A549 (cell line): ENCODE measurements around the gene PKDREJ. TPM values are rescaled to one million over a fixed set of nuclear protein-coding genes. Genes with fewer than 3 reads are reported as not detected.

ENCODE experiments used
- ATAC-seq, 2 experiments: fragments of 200-7000 bp in 1 of 2; fragments of >200 bp in 1 of 2; cut with Nextera tagmentation in 1 of 2; cut with Tn5 transposase in 1 of 2; 3 replicates each; pipeline versions ENCODE4 v1.8.0 to v1.9.1; 2018 to 2020; ENCODE audit warnings: mild to moderate bottlenecking in 1 of 2, moderate library complexity in 1 of 2
- CTCF ChIA-PET: fragments of 300-600 bp; sonication (Branson Sonifier 250); formaldehyde crosslinking; extraction: SDS; loops from one replicate; lab custom pipeline; 2021; ENCODE audit warnings: antibody characterized with exemption, inconsistent platforms; lab: Yijun Ruan, JAX
- POLR2A ChIA-PET: fragments of 350-600 bp; formaldehyde crosslinking; extraction: SDS; loops from one replicate; lab custom pipeline; 2021; ENCODE audit warnings: antibody characterized with exemption, inconsistent platforms; lab: Yijun Ruan, JAX
- DNase-seq, 2 experiments: peaks; one replicate each; pipeline versions ENCODE4 v3.0.0 to v3.0.0-alpha.2; 2011 to 2016; ENCODE audit warnings: low read depth in 1 of 2, low spot score in 1 of 2
- FAIRE-seq: peaks from 2 replicates; lab custom pipeline; 2011; peaks lifted over from hg19 to GRCh38; lab: Jason Lieb, UNC
- H3K27ac ChIP-seq, 2 experiments: fragments of >200 bp; sonication (Bioruptor Twin); formaldehyde crosslinking; 3 replicates each; pipeline ENCODE4 v1.5.1; 2016 to 2017
- H3K4me1 ChIP-seq: fragments of >200 bp; sonication (Bioruptor Twin); formaldehyde crosslinking; 3 replicates; pipeline ENCODE4 v1.6.1; 2016
- H3K4me2 ChIP-seq: fragments of >200 bp; sonication (Bioruptor Twin); formaldehyde crosslinking; 3 replicates; pipeline ENCODE4 v1.6.1; 2016
- H3K4me3 ChIP-seq: fragments of >200 bp; sonication (Bioruptor Twin); formaldehyde crosslinking; 3 replicates; pipeline ENCODE4 v1.5.1; 2016
- H3K9me3 ChIP-seq: fragments of >200 bp; sonication (Bioruptor Twin); formaldehyde crosslinking; 3 replicates; pipeline ENCODE4 v1.6.1; 2016
- BCL3 ChIP-seq: fragments of >200 bp; sonication (Bioruptor Twin); formaldehyde crosslinking; IDR thresholded peaks from 3 replicates; pipeline ENCODE4 v1.6.1; 2016
- CBX8 ChIP-seq: fragments of 200-600 bp; sonication (generic); IDR thresholded peaks from 2 replicates; pipeline ENCODE4 v1.6.1; 2016
- CHD2 ChIP-seq: fragments of 150-350 bp; IDR thresholded peaks from 2 replicates; pipeline ENCODE4 v1.6.1; 2014; ENCODE audit warnings: low read length; ENCODE audit not compliant: partially characterized antibody
- CHD4 ChIP-seq: fragments of 200-600 bp; sonication (generic); IDR thresholded peaks from 2 replicates; pipeline ENCODE4 v1.6.1; 2016; ENCODE audit warnings: antibody characterized with exemption, mild to moderate bottlenecking, borderline replicate concordance
- CTCF ChIP-seq: fragments of >200 bp; sonication (Bioruptor Twin); formaldehyde crosslinking; IDR thresholded peaks from 3 replicates; pipeline ENCODE4 v1.5.1; 2016
- EP300 ChIP-seq, 2 experiments: fragments of >200 bp; sonication (Bioruptor Twin); formaldehyde crosslinking; IDR thresholded peaks; 2 replicates in 1 of 2; 3 replicates in 1 of 2; pipeline ENCODE4 v1.6.1; 2016 to 2017
- FOSB ChIP-seq: fragments of 250-450 bp; sonication (Bioruptor Pico); IDR thresholded peaks from 2 replicates; pipeline ENCODE4 v1.5.0; 2020; ENCODE audit warnings: mild to moderate bottlenecking, moderate library complexity
- FOSL2 ChIP-seq, 2 experiments: fragments of 450-650 bp in 1 of 2; fragments of >200 bp in 1 of 2; sonication (Bioruptor Twin) in 1 of 2; formaldehyde crosslinking; IDR thresholded peaks; 2 replicates each; pipeline versions ENCODE4 v1.5.0 to v1.6.1; 2016 to 2020; ENCODE audit warnings: mild to moderate bottlenecking in 1 of 2, moderate library complexity in 1 of 2
- FOXS1 ChIP-seq: fragments of 250-450 bp; sonication (Bioruptor Pico); IDR thresholded peaks from 2 replicates; pipeline ENCODE4 v1.5.0; 2020; ENCODE audit warnings: mild to moderate bottlenecking, moderate library complexity
- GATA3 ChIP-seq: IDR thresholded peaks from 2 replicates; pipeline ENCODE4 v1.6.1; 2012; ENCODE audit warnings: borderline replicate concordance
- HDAC2 ChIP-seq: fragments of 200-600 bp; sonication (generic); IDR thresholded peaks from 2 replicates; pipeline ENCODE4 v1.6.1; 2016
- HES2 ChIP-seq: fragments of >200 bp; sonication (Bioruptor Twin); formaldehyde crosslinking; IDR thresholded peaks from 2 replicates; pipeline ENCODE4 v1.6.1; 2016
- HOXA7 ChIP-seq: fragments of 250-450 bp; sonication (Bioruptor Pico); IDR thresholded peaks from 2 replicates; pipeline ENCODE4 v1.5.0; 2020; ENCODE audit warnings: mild to moderate bottlenecking, moderate library complexity
- JUN ChIP-seq, 2 experiments: fragments of >200 bp; sonication (Bioruptor Twin); formaldehyde crosslinking; IDR thresholded peaks; 2 replicates in 1 of 2; 3 replicates in 1 of 2; pipeline ENCODE4 v1.6.1; 2016 to 2017
- JUNB ChIP-seq: fragments of >200 bp; sonication (Bioruptor Twin); formaldehyde crosslinking; IDR thresholded peaks from 2 replicates; pipeline ENCODE4 v1.6.1; 2016
- KDM1A ChIP-seq: fragments of 200-600 bp; sonication (generic); IDR thresholded peaks from 2 replicates; pipeline ENCODE4 v1.6.1; 2016; ENCODE audit warnings: low read depth, mild to moderate bottlenecking
- KDM5A ChIP-seq: fragments of 200-600 bp; sonication (generic); IDR thresholded peaks from 2 replicates; pipeline ENCODE4 v1.6.1; 2016; ENCODE audit warnings: antibody characterized with exemption, mild to moderate bottlenecking
- MYC ChIP-seq: IDR thresholded peaks from 2 replicates; pipeline ENCODE4 v1.6.1; 2012; ENCODE audit warnings: mild to moderate bottlenecking, inconsistent platforms, low read length, improper control_type of control experiment, borderline replicate concordance
- NFE2L2 ChIP-seq: fragments of 150-350 bp; conservative IDR thresholded peaks from 2 replicates; pipeline ENCODE4 v1.6.1; 2014; ENCODE audit warnings: low read length
- NR3C1 ChIP-seq: fragments of >200 bp; sonication (Bioruptor Twin); formaldehyde crosslinking; IDR thresholded peaks from 3 replicates; pipeline ENCODE4 v1.6.1; 2017
- PHF8 ChIP-seq: fragments of 200-600 bp; sonication (generic); IDR thresholded peaks from 2 replicates; pipeline ENCODE4 v1.6.1; 2016; ENCODE audit warnings: low read depth, mild to moderate bottlenecking, antibody characterized with exemption, moderate library complexity, borderline replicate concordance
- POLR2A ChIP-seq: IDR thresholded peaks from 2 replicates; pipeline ENCODE4 v1.6.1; 2012; ENCODE audit warnings: mild to moderate bottlenecking, low read length
- POLR2AphosphoS2 ChIP-seq: conservative IDR thresholded peaks from 2 replicates; pipeline ENCODE4 v1.6.1; 2012; ENCODE audit warnings: low read length, improper control_type of control experiment, inconsistent platforms
- RARB ChIP-seq: fragments of 250-450 bp; sonication (Bioruptor Pico); IDR thresholded peaks from 2 replicates; pipeline ENCODE4 v1.8.0; 2021; ENCODE audit warnings: mild to moderate bottlenecking, moderate library complexity
- RCOR1 ChIP-seq: fragments of 150-350 bp; IDR thresholded peaks from 2 replicates; pipeline ENCODE4 v1.6.1; 2014; ENCODE audit warnings: antibody characterized with exemption, low read length, low read depth
- SMC3 ChIP-seq: fragments of >200 bp; sonication (Bioruptor Twin); formaldehyde crosslinking; IDR thresholded peaks from 3 replicates; pipeline ENCODE4 v1.6.1; 2018; ENCODE audit warnings: inconsistent platforms
- USF2 ChIP-seq: fragments of 450-650 bp; IDR thresholded peaks from 2 replicates; pipeline ENCODE4 v1.6.1; 2014; ENCODE audit warnings: antibody characterized with exemption
- ZFP36 ChIP-seq: fragments of 450-650 bp; IDR thresholded peaks from 2 replicates; pipeline ENCODE4 v1.6.1; 2014; ENCODE audit warnings: borderline replicate concordance; ENCODE audit not compliant: partially characterized antibody
- ZSCAN20 ChIP-seq: fragments of 250-450 bp; sonication (Bioruptor Pico); IDR thresholded peaks from 2 replicates; pipeline ENCODE4 v1.8.0; 2022; ENCODE audit warnings: mild to moderate bottlenecking, moderate library complexity
- WGBS: methylation state at CpG from one replicate; pipeline ENCODE4 v1.1.6; 2017; ENCODE audit errors: missing lambda C conversion rate; 5-methylcytosine and 5-hydroxymethylcytosine counted together
- polyA plus RNA-seq, 4 experiments: library from polyadenylated mRNA; depleted of rRNA in 3 of 4; stranded (reverse); fragments of >200 nt; fragmentation: RNase III in 1 of 4; extraction: RNeasy Plus Mini Kit Qiagen cat#74134 plus additional on column Dnase treatment in 1 of 4; gene quantifications; 2 replicates in 3 of 4; 3 replicates in 1 of 4; pipeline ENCODE4 v1.2.3, GENCODE V29; 2011 to 2017
- TF ChIP-seq, protein P1 (sequence below): IDR thresholded peaks from 2 replicates; pipeline ENCODE4 v1.6.1; 2012; ENCODE audit warnings: low read depth, borderline replicate concordance
- TF ChIP-seq, protein P2 (sequence below): IDR thresholded peaks from 2 replicates; pipeline ENCODE4 v1.6.1; 2012
- TF ChIP-seq, protein P3 (sequence below): fragments of 250-450 bp; sonication (Bioruptor Pico); IDR thresholded peaks from 2 replicates; pipeline ENCODE4 v1.5.0; 2020; ENCODE audit warnings: low read depth, mild to moderate bottlenecking, moderate library complexity

PKDREJ gene
- polyA plus RNA-seq, 2 of the 4 experiments (the other 2 are of a cell fraction): not detected

DNA sequence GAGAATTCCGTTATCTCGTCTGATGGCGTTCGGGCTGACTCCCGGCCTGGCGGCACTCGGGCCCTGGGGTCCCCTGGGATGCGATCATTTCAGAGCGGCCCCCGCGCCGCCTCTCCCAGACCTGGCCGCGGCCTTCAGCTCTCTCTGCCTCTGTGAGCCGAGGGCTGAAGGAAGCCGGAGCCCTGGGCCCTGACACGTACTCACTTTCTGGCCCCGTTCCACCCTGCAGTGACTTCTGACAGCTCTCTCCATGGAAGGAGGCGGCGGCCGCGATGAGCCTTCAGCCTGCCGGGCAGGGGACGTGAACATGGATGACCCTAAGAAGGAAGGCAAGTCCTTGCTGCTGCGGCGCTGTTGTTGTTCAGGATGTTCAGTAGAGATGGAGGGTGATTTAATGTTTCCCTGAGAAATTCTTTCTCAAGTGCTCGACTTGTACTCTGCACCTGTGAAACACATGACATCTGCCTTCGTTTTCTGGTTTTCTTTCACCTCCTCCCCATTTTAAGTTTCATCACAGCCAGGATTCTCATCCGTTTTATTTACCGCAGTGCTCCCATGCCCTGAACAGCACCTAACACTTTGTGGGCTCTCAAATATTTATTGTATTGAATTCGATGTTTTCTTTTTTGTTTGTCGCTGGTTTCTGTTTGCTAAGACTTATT, 34.1 kb upstream of the PKDREJ start (continued):
- TF ChIP-seq ZSCAN20 (no peak), HES2 (no peak), EP300 (IDR thresholded peaks at IDR 0.05) (no peak)

DNA sequence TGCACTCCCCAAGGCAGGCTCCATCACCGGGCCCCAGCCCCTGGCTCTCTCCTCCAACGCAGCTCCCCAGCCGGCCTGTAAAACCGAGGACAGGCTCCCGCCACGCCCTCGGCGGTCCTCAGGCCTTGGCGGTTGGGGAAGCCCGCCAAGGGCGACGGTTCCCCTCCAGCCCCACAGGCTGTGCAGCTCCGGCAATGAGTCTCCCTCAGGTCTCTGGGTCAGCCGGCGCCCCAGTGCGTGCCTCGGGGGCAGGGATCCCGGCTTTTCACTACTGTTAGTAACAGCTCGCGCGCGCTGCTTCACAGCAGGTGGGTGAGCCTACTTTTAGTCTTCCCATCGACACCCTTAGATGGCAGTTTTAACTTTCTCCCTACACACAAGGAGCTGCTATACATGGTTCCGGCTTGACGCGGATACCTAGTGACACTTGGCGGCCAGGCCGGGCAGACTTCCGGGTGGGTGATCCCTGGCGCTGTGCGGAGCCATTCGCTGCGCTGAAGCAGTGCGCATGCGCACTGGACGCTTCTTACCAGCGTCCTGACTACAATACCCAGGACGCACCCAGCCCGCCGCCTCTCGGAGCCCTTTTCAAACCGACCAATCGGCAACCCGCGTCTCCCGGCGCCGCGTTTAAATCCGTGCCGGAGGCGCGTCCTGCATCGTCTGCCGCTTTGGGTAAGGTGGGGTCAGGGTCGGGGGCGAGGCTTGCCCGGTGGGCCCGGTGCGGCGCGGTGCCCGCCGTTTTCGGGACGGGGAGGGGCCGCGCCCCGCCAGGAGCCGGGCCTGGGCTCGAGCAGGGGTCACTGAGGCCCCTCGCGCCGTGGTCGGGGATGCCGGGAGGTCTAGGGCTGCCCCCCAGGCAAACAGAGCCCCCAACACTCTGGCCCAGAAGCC, 33.4 kb upstream of the PKDREJ start, which contains the start of gene GTSE1:
TSS of gene GTSE1 (plus strand) at position 614 of the 894 bp plus-strand sequence. CDS start 531 bp downstream, outside the sequence.
- WGBS: 11% methylated on average over 13 of the region's 76 CpGs
- ChIA-PET CTCF (interaction anchor here (0.8 to 1.7 kb wide), 5 partner anchors 14 to 302 kb away, joined by 3 to 9 read pairs (median 4); no protein-coding TSS in a partner anchor), POLR2A (interaction anchor here (0.7 kb wide), 1 partner anchor 18 kb away, joined by 3 read pairs; no protein-coding TSS in a partner anchor)
- ATAC-seq (peak; percentile 95 to 99), DNase-seq (peak; percentile 95 to 96), FAIRE-seq (no peak)
- Histone ChIP-seq H3K27ac (peak within 1 kb of the TSS; percentile 84 to 95), H3K4me2 (peak within 1 kb of the TSS; percentile 97), H3K4me1 (peaks cover 11% of the 10 kb centered on the region; the same call in 2 of the 3 replicates), H3K9me3 (no peaks in the 10 kb centered on the region), H3K4me3 (peak within 1 kb of the TSS; percentile 92)
- TF ChIP-seq POLR2A (peak; percentile 67), CHD4 (no peak), HOXA7 (CRISPR knock-in tag) (no peak), GATA3 (no peak), EP300 (IDR thresholded peaks at IDR 0.05) (no peak), RARB (CRISPR knock-in tag) (no peak), BCL3 (0 out of 3 replicates have a peak, but pooled peaks have one; percentile 37), RCOR1 (no peak), FOSB (CRISPR knock-in tag) (no peak), MYC (no peak), ZFP36 (no peak), KDM5A (peak; percentile 73), CHD2 (no peak), JUNB (no peak), KDM1A (no peak), CBX8 (no peak), JUN (IDR thresholded peaks at IDR 0.05) (peak in 1 of 2 experiments; percentile 36; a peak in 1 of 5 replicates), POLR2AphosphoS2 (no peak), PHF8 (peak; percentile 23; the same call in 1 of the 2 replicates), CTCF (no peak; the same call in 2 of the 3 replicates), ZSCAN20 (no peak), USF2 (no peak), FOXS1 (CRISPR knock-in tag) (no peak), SMC3 (peak; percentile 16; the same call in 1 of the 3 replicates), NFE2L2 (no peak), HDAC2 (peak; percentile 70; the same call in 1 of the 2 replicates), FOSL2 (IDR thresholded peaks at IDR 0.05) (no peak), FOSL2 (CRISPR knock-in tag; IDR thresholded peaks at IDR 0.05) (no peak), NR3C1 (no peak)
- TF ChIP-seq, protein P1, sequence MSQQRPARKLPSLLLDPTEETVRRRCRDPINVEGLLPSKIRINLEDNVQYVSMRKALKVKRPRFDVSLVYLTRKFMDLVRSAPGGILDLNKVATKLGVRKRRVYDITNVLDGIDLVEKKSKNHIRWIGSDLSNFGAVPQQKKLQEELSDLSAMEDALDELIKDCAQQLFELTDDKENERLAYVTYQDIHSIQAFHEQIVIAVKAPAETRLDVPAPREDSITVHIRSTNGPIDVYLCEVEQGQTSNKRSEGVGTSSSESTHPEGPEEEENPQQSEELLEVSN: 0 out of 2 replicates have a peak, but pooled peaks have one; percentile 22
- TF ChIP-seq, protein P2, sequence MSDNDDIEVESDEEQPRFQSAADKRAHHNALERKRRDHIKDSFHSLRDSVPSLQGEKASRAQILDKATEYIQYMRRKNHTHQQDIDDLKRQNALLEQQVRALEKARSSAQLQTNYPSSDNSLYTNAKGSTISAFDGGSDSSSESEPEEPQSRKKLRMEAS: peak; percentile 60; the same call in 1 of the 2 replicates
- TF ChIP-seq, protein P3, sequence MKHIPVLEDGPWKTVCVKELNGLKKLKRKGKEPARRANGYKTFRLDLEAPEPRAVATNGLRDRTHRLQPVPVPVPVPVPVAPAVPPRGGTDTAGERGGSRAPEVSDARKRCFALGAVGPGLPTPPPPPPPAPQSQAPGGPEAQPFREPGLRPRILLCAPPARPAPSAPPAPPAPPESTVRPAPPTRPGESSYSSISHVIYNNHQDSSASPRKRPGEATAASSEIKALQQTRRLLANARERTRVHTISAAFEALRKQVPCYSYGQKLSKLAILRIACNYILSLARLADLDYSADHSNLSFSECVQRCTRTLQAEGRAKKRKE (CRISPR knock-in tag): no peak
